Mucosa of descending colon (tissue), 3 donors: Measurements from ENCODE around the gene ZNF319. TPM values are rescaled to one million over a fixed set of nuclear protein-coding genes. Genes with fewer than 3 reads are reported as not detected.

Experiments
- ATAC-seq: fragments of 200-7000 bp; cut with Tn5 transposase; one replicate; pipeline ENCODE4 v1.9.1; 2020; ENCODE audit warnings: mild to moderate bottlenecking, moderate library complexity
- DNase-seq, 3 donors: peaks; one replicate each; pipeline ENCODE4 v3.0.0-alpha.2; 2020
- H3K36me3 ChIP-seq: fragments of 200-600 bp; one replicate; pipeline ENCODE4 v1.8.0; 2021; ENCODE audit warnings: low read depth, mild to moderate bottlenecking
- H3K4me1 ChIP-seq: fragments of 200-600 bp; one replicate; pipeline ENCODE4 v1.8.0; 2021; ENCODE audit warnings: low read depth, mild to moderate bottlenecking
- H3K4me3 ChIP-seq: fragments of 200-600 bp; one replicate; pipeline ENCODE4 v1.8.0; 2021; ENCODE audit warnings: mild to moderate bottlenecking
- H3K9me3 ChIP-seq: fragments of 200-600 bp; one replicate; pipeline ENCODE4 v1.8.0; 2021; ENCODE audit warnings: mild to moderate bottlenecking
- intact Hi-C, 2 donors: fragments of 100-400 bp; cut with DNase I in 1 of 2; cut with micrococcal nuclease in 1 of 2; formaldehyde crosslinking; loops; one replicate each; pipeline versions ENCODE4 v1.11.0 to v1.11.1; 2022; cut with DNase I, micrococcal nuclease
- total RNA-seq, 3 donors: library from RNA; stranded (reverse); fragmentation: NEBNext Ultra II Directional in 2 of 3; extraction: Animal tissue kit (Norgen Biotek cat#: 25700) in 2 of 3; gene quantifications; one replicate each; pipeline versions ENCODE4 v1.2.1 to v1.2.4, GENCODE V29; 2021 to 2023
- TF ChIP-seq, protein P1 (sequence below): fragments of 200-600 bp; IDR thresholded peaks from one replicate; pipeline ENCODE4 v1.8.0; 2022; ENCODE audit warnings: antibody characterized with exemption, mild to moderate bottlenecking
- donor health status: DM: no; HTN: no; CAD: no; lungs with moderate emphysema.
- donor health status: DM: no; HTN: no; CAD: no.
- donor health status: DM: no; HTN: yes; CAD: no.

ZNF319 gene
- total RNA-seq, 3 donors from 2014 or later, result 5.9 to 9.7 (median 7.3) TPM

DNA sequence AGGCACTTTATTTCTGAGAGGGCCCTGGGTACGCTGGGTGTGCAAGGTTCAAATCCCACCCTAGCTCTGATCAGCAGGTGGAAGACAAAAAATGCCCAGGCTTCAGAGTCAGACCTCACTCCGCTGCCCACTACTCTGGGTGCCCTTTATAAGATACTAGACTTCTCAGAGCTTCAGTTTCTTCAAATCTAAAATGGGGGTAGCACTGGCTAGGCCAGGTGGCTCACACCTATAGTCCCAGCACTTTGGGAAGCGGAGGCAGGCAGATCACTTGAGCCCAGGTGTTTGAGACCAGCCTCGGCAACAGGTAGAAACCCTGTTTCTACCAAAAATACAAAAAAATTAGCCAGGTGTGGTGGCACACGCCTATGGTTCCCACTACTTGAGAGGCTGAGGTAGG, 2.5 kb upstream of the ZNF319 start:
- Histone ChIP-seq H3K9me3 (no peaks in the 10 kb centered on the region), H3K4me1 (peaks cover 11% of the 10 kb centered on the region), H3K4me3 (no peak overlapping the region), H3K36me3 (no peaks in the 10 kb centered on the region)
- ATAC-seq (no peak), DNase-seq (no peak)
- TF ChIP-seq, protein P1, sequence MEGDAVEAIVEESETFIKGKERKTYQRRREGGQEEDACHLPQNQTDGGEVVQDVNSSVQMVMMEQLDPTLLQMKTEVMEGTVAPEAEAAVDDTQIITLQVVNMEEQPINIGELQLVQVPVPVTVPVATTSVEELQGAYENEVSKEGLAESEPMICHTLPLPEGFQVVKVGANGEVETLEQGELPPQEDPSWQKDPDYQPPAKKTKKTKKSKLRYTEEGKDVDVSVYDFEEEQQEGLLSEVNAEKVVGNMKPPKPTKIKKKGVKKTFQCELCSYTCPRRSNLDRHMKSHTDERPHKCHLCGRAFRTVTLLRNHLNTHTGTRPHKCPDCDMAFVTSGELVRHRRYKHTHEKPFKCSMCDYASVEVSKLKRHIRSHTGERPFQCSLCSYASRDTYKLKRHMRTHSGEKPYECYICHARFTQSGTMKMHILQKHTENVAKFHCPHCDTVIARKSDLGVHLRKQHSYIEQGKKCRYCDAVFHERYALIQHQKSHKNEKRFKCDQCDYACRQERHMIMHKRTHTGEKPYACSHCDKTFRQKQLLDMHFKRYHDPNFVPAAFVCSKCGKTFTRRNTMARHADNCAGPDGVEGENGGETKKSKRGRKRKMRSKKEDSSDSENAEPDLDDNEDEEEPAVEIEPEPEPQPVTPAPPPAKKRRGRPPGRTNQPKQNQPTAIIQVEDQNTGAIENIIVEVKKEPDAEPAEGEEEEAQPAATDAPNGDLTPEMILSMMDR, result no peak
- intact Hi-C loops, result loop anchor here (5.0 to 10.0 kb wide), 2 partner anchors 101 to 108 kb away; no protein-coding TSS in a partner anchor

DNA sequence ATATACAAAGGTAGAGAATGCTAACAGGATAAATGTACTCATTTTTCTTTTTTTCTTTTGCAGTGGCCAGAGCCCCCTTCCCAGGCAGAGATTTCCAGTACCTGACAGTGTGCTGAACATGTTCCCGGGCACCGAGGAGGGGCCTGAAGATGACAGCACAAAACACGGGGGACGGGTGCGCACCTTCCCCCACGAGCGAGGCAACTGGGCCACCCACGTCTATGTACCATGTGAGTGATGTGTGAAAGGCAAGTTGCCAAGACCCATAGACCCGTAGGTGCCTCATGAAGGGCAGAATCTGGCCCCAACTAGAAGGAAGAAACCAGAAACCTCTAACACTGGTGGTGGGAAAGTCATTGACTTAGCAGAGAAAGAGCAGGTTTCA, 1.9 kb upstream of the ZNF319 start:
- intact Hi-C loops, result loop anchor here (5.0 to 10.0 kb wide), 2 partner anchors 100 to 108 kb away; no protein-coding TSS in a partner anchor
- peaks cover 11% of the 10 kb centered on the region for H3K4me1 ChIP-seq

DNA sequence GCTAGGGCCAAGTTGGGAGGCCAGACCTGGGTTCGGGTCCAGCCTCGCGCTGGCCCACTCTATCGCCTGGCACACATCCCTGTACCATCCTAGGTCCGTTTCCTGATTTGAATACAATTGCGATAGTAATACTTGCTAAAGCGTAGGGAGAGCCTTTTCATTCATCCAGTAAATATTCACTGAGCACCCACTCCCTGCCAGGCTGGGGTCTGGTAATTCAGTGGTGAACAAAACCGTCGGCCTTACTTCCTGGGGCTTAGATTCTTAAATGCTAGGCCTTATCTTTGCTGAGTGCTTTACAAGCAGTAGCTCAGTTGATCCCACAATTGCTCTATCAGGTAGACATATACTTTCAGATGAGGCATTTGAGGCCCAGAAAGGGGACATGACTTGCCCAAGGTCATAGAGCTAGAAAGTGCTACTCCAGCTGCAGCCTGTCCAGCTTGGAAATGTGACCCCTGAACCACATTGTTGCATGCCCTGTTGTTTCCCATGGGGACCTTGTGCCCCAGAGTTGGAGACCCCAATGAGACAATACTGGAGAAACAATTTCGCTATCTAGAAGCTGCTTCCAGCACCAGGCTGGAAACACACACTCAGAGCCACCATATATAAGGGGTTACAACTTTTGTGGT, 1.4 kb upstream of the ZNF319 start:
- DNase-seq (no peak), ATAC-seq (no peak)
- Histone ChIP-seq H3K9me3 (no peaks in the 10 kb centered on the region), H3K36me3 (no peaks in the 10 kb centered on the region), H3K4me1 (peaks cover 11% of the 10 kb centered on the region), H3K4me3 (peak overlapping the region; percentile 46)
- TF ChIP-seq, protein P1, result no peak
- intact Hi-C loops, result loop anchor here (5.0 to 10.0 kb wide), 2 partner anchors 100 to 107 kb away; no protein-coding TSS in a partner anchor

More for the DNA sequence above, 1.9 kb upstream of the ZNF319 start:
- no peak for DNase-seq
- no peaks in the 10 kb centered on the region for H3K9me3 ChIP-seq
- ATAC-seq, result no peak
- no peaks in the 10 kb centered on the region for H3K36me3 ChIP-seq
- TF ChIP-seq, protein P1, result no peak
- no peak overlapping the region for H3K4me3 ChIP-seq

DNA sequence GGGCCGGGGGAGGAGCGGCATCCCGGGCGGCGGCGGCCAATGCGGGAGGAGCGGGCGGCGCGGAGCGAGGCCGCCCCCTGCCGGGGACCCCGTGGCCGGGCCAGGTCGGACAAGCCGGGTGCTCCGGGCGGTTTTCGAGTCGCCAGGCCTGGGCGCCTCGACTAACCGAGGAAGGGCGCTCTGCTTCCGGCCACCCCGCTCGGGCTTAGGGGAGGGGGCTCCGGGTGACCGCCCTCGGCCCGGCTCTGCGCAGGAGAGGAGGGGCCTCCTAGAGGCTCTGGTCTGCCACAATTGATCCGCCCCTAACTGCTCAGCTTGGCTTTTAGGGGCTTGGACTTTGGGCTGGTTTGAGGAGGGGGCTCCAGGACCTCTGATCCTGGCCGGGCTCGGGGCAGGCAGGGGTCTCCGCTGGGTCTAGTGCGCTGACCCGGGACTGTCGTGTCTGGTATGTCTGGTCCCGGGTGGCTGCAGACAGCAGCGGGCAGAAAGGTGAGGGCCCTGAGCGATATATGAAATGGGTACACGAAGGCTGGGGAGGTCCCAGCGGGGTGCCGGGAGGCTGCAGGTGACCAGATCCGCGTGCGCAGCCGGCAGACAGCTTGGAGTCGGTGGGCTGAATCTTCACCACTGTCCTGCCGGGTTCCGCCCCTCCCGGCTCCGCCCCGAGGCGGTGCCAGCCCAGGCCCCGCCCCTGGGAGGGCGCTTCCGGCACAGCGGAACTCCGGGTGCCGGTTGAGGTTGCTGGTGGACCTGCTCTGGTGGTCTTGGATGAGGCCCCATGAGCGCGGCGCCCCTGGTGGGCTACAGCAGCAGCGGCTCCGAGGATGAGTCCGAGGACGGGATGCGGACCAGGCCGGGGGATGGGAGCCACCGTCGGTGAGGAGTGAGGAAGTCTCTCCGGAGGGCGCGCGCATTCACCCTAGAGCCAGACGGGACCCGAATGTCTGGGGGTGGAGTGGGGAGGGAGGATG, 519 bp upstream of the ZNF319 start, which contains the start of gene USB1:
TSS of gene USB1 (plus strand) at position 702 of the 971 bp plus-strand sequence. CDS start at position 779, 77 bp downstream.
- H3K4me1 ChIP-seq, result peaks cover 11% of the 10 kb centered on the region
- DNase-seq (peak; percentile 88 to 92 (median 91)), ATAC-seq (peak; percentile 93)
- TF ChIP-seq, protein P1, result peak; percentile 75
- intact Hi-C loops, result loop anchor here (5.0 to 10.0 kb wide), 2 partner anchors 99 to 106 kb away; no protein-coding TSS in a partner anchor
- no peaks in the 10 kb centered on the region for H3K9me3 ChIP-seq
- H3K4me3 ChIP-seq, result peak within 1 kb of the TSS; percentile 46
- no peaks in the 10 kb centered on the region for H3K36me3 ChIP-seq

DNA sequence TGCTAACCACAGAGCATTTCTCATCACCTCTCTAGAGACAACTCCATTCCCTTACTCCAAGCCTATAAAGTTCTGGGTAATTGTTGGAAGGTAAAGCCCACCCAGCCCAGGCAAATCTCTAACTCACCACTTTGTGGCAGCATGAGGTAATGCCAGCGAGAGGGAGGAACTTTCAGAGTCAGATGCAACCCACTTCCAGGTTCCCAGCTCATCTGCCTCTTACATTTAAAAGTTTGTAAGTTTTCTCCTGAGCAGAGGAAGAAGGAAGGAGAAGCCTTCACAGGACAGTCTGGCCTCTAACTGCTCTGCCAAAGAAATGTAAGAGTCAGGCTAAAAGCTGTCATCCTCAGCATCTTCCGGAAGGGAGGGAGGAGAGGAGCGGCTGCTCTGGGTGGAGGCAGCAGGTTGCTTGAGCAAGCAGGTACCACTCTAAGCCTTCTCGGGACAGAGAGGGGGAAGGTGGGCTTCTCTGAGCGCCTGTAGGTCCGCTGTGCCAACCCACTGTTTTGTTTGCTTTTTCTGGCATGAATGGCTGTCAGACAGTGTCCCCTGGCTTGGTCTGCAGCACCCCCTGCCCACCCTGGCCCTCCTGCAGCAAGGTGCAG, 1.0 kb downstream of the ZNF319 start:
- peak in 1 of 3 donors; percentile 41 for DNase-seq
- Histone ChIP-seq H3K36me3 (no peaks in the 10 kb centered on the region), H3K9me3 (no peaks in the 10 kb centered on the region), H3K4me3 (no peak overlapping the region), H3K4me1 (peaks cover 11% of the 10 kb centered on the region)
- ATAC-seq, result no peak
- TF ChIP-seq, protein P1, result no peak
- intact Hi-C loops, result no loop called here
